DMS 273 (cell line): ENCODE results near the gene ACAD8.
A peak's percentile ranks its signal among the peaks of the same experiment; 100 is the strongest.
"Not testable (repeated sequence)": the region's sequence is repeated elsewhere in the genome, so short reads cannot be mapped to it uniquely, and the experiment has no call there.

Experiments used
- DNase-seq: peaks from one replicate; lab custom pipeline; 2025; ENCODE audit not compliant: unreplicated experiment; lab: John Stamatoyannopoulos, UW

The ACAD8 gene

DNA sequence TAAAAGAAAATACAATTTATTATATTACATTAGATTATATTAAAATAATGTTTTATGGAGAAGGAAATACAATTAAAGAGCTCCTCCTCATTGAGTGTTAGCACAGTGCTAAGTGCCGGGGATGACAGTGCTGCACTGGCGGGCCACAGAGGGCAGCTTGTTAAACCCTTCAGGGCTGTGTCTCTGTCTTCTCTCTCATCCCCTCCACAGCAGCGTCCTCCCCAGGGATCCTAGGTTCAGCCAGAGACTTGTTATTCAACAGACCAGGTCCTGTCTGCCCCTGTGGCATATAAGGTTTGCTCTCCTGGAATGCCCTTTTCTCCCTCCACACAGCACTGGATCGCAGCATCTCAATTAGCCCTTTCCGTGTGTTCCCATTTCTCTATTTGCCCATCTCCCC lies 14.4 kb upstream of the ACAD8 start:
- no peak for DNase-seq

DNA sequence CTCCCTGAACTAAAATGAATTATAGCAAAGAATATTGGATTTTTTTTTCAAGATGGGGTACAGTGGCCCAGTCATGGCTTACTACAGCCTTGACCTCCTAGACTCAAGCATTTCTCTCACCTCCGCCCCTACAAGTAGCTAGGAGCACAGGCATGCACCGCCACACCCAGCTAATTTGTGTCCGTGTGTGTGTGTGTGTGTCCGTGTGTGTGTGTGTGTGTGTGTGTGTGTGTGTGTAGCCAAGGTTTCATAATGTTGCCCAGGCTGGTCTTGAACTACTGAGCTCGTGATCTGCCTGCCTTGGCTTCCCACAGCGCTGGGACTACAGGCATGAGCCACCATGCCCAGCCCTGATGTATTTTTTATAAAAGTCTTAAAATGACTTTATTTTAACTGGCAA lies 12.8 kb upstream of the ACAD8 start:
- no peak for DNase-seq

DNA sequence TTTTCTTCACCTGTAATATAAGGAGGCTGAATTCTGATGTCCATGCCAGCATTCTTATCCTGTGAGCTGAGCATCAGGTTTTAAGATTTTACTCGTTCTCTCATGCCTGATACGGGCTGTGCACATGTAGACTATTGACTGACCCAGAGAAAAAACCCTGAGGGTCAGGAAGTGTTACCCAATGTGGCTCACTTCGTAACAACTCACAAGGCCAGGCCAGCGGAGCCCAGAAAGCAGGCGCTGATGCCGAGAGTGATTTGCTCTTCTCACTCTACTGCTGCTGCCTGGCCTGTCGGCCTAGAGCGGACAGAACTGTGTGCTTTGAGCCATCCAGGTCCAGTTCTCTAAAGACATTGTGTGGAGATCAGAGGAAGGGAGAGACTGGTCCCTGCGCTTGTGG lies 11.0 kb upstream of the ACAD8 start:
- DNase-seq = no peak

DNA sequence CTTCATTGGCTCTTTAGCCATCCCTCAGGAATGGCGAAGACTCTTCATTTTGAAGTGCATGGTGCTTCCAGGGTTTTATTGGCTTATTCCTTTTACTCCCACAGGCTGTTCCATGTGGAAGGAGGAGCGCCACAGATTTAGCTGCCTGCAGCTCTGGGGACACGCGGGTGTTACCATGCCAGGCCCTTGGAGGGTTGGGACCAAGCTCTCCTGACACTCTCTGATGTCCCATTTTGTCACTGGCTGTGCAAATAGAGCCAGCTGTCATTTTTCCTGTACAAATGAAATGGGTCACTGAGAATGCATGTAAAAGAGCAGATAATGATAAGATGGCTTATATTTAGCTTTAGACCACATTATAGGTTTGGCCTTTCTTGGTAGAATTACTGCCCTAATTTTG lies 9.5 kb upstream of the ACAD8 start:
- no peak for DNase-seq

DNA sequence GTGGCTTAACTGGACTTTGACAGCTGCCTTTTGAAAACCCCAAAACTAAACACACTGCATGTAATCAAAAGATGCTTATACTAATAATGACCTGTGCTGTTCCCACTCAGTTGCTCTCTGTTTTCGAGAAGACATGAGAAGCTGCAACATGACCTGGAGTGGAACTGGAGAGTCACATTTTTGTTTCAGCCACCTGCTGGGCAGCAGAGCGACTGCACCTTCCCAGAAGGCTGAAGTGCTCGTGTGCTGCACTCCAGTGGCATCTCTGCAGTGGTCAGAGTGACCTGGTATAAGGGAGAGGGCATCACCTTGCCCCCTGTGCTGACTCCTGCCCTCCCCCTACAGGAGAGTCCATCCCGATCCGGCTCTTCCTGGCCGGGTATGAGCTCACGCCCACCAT lies 8.8 kb upstream of the ACAD8 start:
- peak; percentile 10 for DNase-seq

DNA sequence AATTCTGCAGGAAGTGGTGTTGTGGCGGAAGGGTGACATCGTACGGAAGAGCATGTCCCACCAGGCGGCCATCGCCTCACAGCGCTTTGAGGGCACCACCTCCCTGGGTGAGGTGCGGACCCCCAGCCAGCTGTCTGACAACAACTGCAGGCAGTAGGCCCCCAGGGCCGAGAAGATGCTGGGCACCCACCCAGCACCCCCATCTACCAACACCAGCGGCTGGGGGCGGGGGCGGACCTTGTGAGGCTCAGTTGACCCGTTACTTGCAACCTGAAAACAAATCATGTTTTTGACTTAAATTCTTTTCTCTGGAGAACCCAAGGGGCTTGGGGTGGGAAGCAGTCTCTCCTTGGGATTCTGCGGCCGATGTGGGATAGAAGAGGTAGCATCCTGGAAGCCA lies 7.9 kb upstream of the ACAD8 start:
- no peak for DNase-seq

DNA sequence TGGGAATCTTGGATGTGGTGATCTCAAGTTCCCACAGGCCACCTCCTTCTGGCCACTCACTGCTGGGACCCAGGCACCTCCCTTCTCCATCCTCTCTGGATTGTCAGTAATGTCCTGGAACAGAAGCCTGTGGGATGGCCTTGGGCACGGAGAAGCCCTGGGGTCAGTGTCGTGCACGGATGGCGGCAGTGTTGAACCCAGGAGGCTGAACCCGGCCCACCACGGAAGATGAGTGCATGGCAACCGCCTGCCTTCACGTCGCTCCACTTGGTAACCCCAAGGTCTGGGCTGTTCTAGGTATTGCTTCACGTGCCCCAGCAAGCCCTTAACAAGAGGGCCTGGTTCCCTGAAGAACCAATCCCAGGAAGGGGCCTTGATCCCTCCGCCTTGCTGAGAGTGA lies 7.3 kb upstream of the ACAD8 start:
- DNase-seq = no peak

DNA sequence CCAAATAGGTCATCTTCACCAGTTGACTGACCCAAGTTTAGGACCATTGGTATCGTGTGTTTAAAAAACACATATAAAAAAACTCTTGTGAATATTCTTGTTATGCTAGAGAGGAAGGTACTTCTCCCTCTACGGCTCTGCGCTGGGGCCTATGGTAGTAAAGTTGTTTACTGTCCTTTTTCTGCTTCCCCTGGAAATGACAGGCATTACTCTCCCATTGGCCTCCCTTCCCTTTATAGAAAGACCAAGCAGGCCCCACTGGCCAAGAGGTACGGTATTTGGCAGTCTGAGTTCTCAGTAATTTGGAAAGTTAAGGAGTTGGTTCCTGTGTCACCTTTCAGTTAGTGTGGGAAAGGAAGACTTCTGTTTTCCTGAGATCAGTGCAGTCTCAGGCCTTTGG lies 6.7 kb upstream of the ACAD8 start:
- DNase-seq = no peak

DNA sequence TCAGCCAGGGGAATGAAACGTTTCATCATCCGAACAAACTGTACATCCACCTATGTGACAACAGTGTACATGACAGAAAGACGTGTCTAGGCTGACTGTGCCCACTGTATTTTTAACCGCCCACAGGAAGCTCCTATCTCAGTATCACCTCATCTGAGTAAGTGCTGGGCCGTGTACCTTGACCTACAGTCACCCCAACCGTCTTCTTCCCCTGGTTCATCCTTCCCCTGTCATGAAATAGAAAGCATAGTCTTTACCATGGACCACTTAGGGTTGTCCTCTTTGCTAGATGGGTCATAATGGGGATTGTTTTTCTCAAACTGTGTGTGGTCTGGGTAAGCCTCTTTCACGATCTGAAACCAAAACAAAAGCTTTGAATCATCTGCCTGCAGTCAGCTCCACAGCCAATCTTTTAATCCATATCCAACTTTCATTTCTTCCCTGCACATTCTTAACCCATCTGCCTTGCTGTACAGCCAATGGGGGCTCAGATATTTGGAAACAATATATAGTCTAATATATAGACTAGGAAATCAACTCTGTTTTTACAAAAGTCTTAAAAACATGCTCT lies 4.4 kb upstream of the ACAD8 start:
- DNase-seq = no peak

DNA sequence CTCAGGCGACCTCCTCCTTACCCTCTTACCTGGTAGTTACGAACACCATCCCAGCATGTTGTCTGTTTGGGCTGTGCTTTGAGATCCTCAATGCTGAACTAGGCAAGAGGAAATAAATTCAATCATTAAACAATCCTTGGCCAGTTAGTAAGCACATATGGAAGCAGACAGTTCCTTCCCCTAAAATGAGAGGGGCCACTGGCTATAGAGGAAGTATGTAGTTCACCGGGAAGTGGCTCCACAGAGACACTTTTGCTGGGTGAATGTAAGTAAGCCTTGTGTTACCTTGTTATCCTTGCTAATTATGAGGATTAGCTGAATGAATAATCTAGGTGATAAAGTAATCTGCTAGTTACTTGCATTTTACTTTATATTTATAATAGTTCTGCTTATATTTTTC lies 3.1 kb upstream of the ACAD8 start:
- DNase-seq = no peak

DNA sequence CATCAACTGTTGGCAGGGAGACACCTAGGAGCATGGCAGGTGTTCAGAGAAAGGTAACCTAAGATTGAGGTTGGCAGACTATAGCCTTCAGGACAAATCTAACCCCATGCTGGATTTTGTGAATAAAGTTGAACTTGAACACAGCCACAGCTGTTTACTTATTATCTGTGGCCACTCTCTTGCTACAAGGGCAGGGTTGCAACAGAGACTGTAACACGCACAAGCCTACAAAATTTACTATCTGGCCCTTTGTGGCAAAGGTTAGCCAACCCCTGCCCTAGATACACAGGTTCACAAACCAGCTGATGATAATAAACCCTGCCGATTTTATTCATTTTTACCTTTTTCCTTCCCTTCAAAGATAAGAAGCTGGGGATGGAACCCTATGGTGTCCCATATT lies 2.7 kb upstream of the ACAD8 start:
- no peak for DNase-seq

DNA sequence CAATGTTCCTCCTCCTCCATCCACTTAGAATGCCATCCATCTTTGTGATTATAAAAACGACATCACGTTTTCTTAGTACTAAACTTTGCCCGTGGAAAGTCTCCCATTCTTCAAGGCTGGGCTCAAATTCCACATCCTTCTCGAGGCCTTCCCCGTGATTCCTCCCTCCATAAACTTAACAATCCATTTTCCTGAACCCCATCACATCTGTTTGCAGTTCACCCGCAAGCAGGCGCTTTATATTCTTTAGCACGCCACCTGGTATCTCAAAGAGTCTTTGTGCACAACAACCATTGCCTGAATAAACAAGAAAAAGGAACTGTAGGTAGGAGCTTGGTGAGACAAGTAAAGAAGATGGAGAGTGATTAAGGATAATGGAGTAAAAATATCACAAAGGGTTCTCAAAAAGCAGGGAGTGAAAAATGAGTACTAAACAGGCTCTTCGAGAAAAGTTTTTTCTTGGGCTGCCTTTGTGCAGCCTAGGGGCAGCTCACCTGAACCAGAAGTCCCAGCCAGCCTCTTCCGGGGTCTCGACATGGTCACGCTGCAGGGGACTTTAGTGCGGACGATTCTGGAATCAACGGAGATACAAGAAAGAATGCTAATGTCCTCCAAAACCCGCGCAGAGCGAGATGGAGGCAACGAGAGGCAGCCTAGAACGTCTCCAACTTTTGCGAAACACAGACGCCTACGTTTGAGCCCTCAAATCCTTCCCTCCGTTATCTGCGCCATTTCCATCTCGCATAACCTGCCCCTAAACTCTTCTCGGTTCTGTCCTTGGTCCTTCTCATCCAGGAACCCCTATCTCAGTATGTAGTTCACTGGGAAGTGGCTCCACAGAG lies 801 bp upstream of the ACAD8 start:
- DNase-seq = peak; percentile 72

DNA sequence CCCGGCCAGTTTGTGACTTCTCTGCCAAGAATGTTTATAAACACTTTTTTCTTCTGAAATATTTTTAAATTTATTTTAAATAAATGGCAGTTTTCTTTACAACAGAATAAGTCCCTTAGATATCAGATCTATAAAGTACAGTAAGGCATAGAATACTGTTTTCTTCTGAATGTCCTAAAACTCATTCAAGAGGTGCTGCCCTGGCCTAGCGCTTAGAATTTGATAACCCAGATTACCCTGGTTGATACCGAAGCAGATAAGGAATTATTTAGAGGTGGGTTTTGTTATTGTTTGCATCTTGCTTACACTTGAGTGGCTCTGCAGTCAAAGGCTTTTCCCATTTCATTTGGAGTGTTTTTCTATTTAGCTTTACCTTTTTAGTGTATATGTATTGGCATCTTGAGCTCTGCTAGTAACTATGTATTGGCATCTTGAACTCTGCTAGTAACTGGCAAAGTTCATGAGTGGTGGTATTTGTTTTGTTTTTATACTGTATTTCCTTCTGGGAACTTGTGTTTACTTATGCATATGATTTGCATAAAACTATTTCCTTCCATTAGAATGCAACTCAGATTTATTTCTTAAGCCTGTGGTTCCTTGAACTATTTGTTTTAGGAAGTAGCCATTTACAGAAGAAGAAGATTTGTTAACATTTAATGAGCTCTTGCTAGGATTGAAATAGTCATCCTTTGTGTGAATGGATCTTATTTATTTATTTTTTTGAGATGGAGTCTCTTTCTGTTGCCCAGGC lies 1.2 kb downstream of the ACAD8 start:
- DNase-seq = no peak

DNA sequence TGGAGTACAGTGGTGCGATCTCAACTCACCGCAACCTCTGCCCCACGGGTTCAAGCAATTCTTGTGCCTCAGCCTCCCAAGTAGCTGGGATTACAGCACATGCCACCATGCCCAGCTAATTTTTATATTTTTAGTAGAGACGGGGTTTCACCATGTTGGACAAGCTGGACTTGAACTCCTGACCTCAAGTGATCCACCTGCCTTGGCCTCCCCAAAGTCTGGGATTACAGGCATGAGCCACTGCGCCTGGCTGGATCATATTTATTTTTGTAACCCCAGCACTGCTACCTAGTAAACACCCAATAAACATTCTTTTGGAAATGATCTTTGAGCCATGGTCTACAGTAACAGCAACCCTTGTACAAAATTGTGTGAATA lies 1.8 kb downstream of the ACAD8 start:
- DNase-seq = not testable (repeated sequence)

DNA sequence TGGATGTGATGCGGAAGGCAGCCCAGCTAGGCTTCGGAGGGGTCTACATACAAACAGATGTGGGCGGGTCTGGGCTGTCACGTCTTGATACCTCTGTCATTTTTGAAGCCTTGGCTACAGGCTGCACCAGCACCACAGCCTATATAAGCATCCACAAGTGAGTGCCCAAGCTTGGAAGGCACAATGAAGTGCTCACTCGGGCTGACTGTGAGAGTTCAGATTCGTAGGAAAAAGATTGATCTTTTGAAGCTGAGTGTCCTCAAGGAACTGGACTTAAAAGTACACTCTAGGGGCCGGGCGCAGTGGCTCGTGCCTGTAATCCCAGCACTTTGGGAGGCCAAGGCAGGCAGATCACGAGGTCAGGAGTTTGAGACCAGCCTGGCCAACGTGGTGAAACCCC lies 3.7 kb downstream of the ACAD8 start:
- no peak for DNase-seq

DNA sequence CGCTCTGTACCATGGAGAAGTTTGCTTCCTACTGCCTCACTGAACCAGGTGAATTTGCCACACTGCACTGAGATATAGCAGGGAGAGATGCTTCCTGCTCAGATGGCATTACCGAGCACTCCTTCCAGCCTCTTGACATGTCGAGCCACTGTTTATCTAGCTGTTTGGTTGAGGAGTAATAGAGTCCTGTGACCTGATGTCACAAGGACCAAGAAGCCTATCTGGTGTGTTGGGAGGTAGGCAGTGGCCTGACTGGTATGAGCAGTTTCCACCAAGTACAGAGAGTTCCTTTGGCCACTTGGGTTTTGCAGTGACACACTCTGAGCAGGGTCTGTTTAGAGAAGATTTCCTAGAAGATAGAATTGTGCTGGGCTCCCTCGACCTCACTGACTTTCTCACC lies 5.2 kb downstream of the ACAD8 start:
- no peak for DNase-seq

DNA sequence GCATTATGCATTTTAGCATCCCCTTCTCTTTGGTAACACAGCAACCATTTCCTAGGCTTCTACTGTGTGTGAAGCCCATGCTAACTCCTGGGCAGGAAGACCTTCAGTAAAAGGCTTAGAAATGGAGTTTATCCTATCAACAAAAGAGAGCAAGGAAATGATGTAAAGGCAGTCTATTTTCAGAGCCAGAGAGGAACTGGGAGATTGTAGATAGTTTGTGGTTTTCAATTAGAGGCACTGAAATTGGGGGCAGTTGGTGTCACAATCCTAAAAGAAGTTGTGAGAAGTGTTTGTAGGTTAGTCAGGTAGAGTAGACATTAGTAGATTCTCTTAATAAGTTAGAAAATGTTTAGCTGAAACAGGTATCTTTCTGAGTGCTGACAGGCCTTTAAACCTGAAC lies 7.1 kb downstream of the ACAD8 start:
- no peak for DNase-seq

DNA sequence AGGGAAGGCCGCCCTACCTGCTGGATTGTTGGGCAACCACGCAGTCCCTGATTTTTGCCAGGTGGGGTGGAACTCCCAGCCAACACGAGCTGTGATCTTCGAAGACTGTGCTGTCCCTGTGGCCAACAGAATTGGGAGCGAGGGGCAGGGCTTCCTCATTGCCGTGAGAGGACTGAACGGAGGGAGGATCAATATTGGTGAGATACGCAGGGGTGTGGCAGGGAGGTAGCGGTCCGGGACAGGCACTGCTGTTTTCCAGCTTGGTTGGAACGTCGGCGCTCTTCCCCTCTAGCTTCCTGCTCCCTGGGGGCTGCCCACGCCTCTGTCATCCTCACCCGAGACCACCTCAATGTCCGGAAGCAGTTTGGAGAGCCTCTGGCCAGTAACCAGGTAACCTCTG lies 7.6 kb downstream of the ACAD8 start:
- DNase-seq = no peak

DNA sequence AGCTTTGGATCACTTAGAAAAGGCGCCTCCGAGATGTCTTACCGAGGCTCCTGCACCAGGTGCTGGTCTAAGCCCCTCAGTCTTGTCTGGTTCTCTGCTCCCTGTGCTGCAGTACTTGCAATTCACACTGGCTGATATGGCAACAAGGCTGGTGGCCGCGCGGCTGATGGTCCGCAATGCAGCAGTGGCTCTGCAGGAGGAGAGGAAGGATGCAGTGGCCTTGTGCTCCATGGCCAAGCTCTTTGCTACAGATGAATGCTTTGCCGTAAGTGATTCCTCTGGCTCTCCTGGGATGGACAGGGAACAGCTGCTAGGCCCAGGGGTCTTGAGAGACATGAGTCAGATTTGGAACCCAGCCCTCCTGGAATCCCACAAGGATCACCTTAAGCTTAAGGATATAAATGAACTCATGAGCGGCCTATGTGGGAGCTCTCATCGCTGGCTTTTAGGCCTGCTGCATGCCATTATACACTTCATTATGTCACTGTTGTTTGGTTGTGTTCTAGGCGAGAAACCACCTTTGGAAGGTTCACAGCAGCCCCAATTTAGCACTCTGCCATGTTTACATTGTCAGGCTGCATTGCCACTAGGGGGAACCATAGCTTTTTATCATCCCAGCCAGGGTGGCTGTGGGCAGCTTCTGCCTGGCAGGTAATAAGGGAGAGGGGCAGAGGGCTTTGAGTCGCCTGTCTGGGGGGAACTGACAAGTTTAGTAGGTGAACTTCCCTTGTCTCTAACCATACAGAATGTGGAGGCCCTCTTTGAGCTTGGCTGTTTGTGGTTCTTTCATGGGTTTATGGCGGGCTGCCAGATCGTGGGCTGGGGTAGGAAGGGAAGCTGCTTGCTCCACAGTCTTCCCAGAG lies 8.5 kb downstream of the ACAD8 start:
- peak; percentile 58 for DNase-seq

DNA sequence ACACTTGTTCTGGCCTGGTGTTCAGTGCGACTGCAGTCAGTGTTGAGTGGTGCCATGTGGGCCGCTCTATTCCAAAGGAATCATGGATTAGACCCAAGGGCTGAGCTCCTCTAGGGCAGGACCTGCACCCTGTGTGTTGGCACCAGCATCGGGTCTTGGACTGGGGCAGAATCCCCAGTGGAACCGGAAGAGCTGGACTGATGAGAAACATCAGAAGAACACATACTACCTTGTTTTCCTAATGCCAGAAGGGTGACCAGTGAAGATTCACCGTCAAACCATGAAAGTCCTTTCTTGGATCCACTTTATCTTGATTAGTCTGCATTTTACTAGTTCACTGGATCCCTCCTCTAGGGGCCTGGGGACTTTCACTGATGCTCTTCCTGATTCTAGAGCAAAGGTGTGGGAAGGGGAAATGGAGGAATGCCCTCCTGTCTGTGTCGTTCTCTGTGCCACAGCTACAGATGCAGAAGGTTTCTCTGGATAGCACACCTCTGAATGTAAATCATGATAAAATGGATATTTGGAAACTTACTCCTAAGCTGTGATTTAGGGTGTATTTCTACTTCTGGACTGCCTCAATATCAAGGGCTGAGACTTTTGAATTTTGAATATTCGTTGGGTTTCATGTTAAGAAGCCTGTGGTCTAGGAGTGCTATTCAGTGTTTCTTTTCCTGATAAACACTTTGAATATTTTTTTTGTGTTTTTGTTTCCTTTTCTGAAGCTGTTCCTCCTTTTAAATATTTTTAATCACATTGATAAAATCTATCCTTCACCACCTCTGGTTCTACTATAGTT lies 11.8 kb downstream of the ACAD8 start:
- no peak for DNase-seq

DNA sequence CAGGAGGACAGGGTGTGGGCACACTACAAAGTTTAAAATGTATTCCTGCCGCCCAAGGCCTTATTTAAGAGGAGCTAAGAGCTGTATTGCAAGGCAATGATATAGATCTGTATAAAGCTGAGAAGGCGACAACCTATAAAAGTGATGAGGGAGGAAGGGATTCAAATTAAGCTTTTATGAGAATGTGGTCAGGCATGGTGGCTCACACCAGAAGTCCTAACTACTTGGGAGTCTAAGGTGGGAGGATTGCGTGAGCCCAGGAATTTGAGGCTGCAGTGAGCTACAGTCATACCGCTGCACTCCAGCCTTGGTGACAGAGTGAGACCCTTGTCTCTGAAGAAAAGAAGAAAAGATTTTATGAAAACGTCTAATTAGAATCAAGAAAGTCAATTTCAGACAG lies 13.1 kb downstream of the ACAD8 start:
- DNase-seq = no peak
